Activated naive CD4-positive, alpha-beta T cell treated with anti-CD3 and anti-CD28 coated beads for 36 hours (primary cell): ENCODE results near the gene CAMSAP1. TPM values are rescaled to one million over a fixed set of nuclear protein-coding genes. Genes with fewer than 3 reads are reported as not detected.
A peak's percentile ranks its signal among the peaks of the same experiment; 100 is the strongest.
"Not testable (repeated sequence)": the region's sequence is repeated elsewhere in the genome, so short reads cannot be mapped to it uniquely, and the experiment has no call there.

ENCODE experiments used
- CTCF ChIA-PET: fragments of 350-600 bp; sonication (Branson Sonifier 250); formaldehyde crosslinking; loops from one replicate; lab custom pipeline; 2021; ENCODE audit warnings: antibody characterized with exemption; lab: Charles Lee
- DNase-seq: peaks from one replicate; pipeline ENCODE4 v3.0.0-alpha.2; 2020
- H3K27ac Mint-ChIP-seq: one replicate; pipeline ENCODE4 v1.8.0; 2021; ENCODE audit warnings: mild to moderate bottlenecking, mixed read lengths
- H3K27me3 Mint-ChIP-seq: one replicate; pipeline ENCODE4 v1.8.0; 2021; ENCODE audit warnings: low read depth, mixed read lengths
- H3K36me3 Mint-ChIP-seq: one replicate; pipeline ENCODE4 v1.8.0; 2021; ENCODE audit warnings: low read depth, mixed read lengths
- H3K4me1 Mint-ChIP-seq: one replicate; pipeline ENCODE4 v1.8.0; 2021; ENCODE audit warnings: low read depth, mixed read lengths
- H3K4me3 Mint-ChIP-seq: one replicate; pipeline ENCODE4 v1.8.0; 2021; ENCODE audit warnings: mild to moderate bottlenecking, moderate library complexity, mixed read lengths
- H3K9me3 Mint-ChIP-seq: one replicate; pipeline ENCODE4 v1.8.0; 2021; ENCODE audit warnings: mixed read lengths
- intact Hi-C: fragments of 100-400 bp; cut with micrococcal nuclease; formaldehyde crosslinking; loops from one replicate; pipeline ENCODE4 v1.15.1; 2023
- total RNA-seq, 2 experiments: library from RNA; stranded (reverse); gene quantifications; one replicate each; pipeline ENCODE4 v1.2.3, GENCODE V29; 2021

Gene CAMSAP1
- total RNA-seq, 2 experiments from 2014 or later: 32.6 to 35.2 TPM

DNA sequence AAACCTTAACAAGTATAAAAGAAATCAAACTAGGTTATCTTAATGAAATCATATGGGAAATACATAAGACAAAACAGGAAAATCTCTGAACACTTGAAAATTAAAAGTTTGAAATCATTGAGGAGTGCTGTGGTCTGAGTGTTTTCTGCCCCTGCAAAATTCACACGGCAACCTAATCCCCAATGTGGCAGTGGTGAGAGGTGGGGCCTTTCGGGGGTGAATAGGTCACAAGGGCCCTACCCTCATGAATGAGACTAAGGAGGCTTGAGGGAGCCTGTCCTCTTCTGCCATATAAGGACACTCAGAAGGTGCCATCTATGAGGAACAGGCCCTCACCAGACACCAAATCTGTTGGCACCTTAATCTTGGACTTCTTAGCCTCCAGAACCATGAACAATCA, 10.7 kb downstream of the CAMSAP1 start:
- peaks cover 11% of the 10 kb centered on the region for H3K9me3 Mint-ChIP-seq
- no peak overlapping the region for H3K4me3 Mint-ChIP-seq
- H3K4me1 Mint-ChIP-seq: peaks cover 58% of the 10 kb centered on the region
- CTCF ChIA-PET: no interaction called here
- peaks cover 18% of the 10 kb centered on the region for H3K36me3 Mint-ChIP-seq
- H3K27ac Mint-ChIP-seq: no peak overlapping the region
- no peak for DNase-seq
- H3K27me3 Mint-ChIP-seq: no peaks in the 10 kb centered on the region
- intact Hi-C loops: no loop called here

DNA sequence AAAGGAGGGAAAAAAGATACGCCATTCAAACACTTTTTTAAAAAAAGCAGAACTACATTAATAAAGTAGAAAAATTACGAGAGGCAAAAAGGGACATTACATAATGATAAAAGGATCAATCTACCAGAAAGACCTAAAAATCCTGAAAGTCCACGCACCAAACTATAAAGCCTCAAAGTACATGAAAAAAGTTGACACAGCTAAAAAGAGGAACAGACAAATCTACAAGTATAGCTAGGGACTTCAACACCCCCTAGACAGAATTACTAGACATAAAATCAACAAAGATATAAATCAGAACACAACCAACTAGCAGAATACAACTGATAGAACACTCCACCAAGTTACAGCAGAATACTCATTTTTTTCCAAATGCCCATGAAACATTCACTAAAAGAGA, 11.1 kb downstream of the CAMSAP1 start:
- Mint-ChIP-seq H3K9me3 (peaks cover 11% of the 10 kb centered on the region), H3K4me1 (peaks cover 57% of the 10 kb centered on the region), H3K27me3 (no peaks in the 10 kb centered on the region), H3K27ac (no peak overlapping the region), H3K36me3 (peaks cover 16% of the 10 kb centered on the region), H3K4me3 (no peak overlapping the region)
- DNase-seq: no peak
- intact Hi-C loops: no loop called here
- CTCF ChIA-PET: no interaction called here

DNA sequence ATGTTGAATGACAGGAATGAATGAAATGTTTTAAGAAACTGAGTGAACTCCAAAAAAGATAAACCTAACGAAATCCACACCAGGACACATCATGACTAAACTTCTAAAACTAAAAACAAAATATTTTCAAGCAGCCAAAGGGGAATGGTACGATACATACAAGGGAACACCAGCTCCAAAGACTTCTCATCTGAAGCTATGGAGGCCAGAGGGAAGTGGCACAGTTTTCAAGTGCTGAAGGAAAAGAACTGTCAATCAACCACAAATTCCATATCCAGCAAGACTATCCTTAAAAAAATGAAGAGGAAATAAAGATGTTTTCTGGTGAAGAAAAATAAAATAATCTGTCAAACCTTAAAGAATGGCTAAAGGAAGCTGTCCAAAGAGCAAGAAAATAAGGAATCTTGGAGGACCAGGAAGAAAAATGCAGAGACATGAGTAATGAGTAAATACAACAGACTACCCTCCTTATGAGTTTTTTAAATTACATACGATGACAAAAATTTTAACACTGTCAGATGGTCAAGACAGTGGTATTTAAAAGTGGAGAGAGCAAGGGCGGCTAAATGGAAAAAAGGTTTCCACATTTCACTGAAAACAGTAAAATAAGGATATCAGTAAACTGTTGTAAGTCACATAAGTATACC, 12.0 kb downstream of the CAMSAP1 start:
- Mint-ChIP-seq H3K4me1 (peaks cover 53% of the 10 kb centered on the region), H3K9me3 (peaks cover 11% of the 10 kb centered on the region), H3K27ac (no peak overlapping the region), H3K27me3 (no peaks in the 10 kb centered on the region), H3K36me3 (peaks cover 14% of the 10 kb centered on the region), H3K4me3 (no peak overlapping the region)
- no peak for DNase-seq
- intact Hi-C loops: no loop called here
- CTCF ChIA-PET: no interaction called here

DNA sequence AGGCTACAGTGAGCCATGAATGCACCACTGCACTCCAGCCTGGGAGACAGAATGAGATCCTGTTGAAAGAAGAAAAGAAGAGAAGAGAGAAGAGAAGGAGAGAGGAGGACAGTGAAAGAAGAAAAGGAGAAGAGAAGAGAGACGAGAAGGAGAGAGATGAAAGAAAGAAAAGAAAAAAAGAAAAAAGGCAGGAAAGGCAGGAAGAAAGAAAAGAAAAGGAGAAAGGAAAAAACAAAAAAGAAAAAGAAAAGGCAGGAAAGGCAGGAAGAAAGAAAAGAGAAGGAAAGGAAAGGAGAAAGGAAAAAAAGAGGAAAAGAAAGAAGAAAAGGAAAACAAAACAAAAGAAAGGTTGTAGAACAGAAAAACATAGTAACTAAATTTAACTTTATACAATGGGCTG, 14.2 kb downstream of the CAMSAP1 start:
- Mint-ChIP-seq H3K36me3 (peaks cover 5% of the 10 kb centered on the region), H3K27me3 (no peaks in the 10 kb centered on the region), H3K27ac (no peak overlapping the region), H3K9me3 (no peaks in the 10 kb centered on the region), H3K4me3 (no peak overlapping the region), H3K4me1 (peaks cover 49% of the 10 kb centered on the region)
- CTCF ChIA-PET: no interaction called here
- DNase-seq: no peak
- intact Hi-C loops: no loop called here

DNA sequence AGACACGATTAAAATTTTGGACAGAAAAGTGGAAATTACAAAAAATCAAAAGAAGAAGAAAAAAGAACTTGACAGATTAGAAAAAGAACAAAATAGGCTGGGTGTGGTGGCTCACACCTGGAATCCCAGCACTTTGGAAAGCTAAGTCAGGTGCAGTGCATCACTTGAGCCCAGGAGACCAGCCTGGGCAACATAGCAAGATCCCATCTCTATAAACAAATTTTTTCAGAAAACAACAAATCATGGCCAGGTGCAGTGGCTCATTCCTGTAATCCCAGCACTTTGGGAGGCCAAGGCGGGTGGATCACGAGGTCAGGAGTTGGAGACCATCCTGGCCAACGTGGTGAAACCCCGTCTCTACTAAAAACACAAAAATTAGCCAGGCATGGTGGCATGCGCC, 15.0 kb downstream of the CAMSAP1 start:
- H3K4me1 Mint-ChIP-seq: peaks cover 50% of the 10 kb centered on the region
- H3K4me3 Mint-ChIP-seq, DNase-seq, H3K27me3 Mint-ChIP-seq, H3K36me3 Mint-ChIP-seq, H3K9me3 Mint-ChIP-seq, intact Hi-C loops, H3K27ac Mint-ChIP-seq, CTCF ChIA-PET: not testable (repeated sequence)

DNA sequence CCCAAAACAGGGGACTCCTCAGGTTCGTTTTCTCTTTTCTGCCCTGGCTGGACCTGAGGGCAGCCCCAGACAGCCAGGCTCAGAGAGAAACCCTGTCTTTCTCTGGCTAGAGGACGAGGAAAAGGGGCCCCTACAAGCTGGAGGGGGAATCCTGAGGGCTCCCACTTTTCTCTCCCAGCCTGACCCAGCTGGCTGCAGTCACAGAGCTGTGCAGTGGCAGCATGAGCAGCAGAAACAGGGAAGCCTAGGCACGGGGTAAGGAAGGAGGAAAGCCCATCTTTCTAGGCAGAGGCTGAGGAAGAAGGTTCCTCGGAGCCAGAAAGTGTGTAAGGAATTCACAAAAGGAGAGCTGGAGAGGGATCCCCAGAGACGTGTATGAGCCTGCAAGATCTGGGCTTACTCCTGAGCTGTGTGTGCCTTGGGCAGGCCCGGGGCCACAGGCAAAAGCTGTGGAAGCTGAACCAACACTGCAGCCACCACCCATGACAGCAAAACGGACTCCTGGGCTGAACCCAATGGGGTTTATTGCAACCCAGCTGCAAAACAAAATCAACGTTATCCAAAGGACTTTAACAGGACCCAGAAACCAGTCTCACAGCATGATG, 16.2 kb downstream of the CAMSAP1 start:
- CTCF ChIA-PET: no interaction called here
- intact Hi-C loops: no loop called here

DNA sequence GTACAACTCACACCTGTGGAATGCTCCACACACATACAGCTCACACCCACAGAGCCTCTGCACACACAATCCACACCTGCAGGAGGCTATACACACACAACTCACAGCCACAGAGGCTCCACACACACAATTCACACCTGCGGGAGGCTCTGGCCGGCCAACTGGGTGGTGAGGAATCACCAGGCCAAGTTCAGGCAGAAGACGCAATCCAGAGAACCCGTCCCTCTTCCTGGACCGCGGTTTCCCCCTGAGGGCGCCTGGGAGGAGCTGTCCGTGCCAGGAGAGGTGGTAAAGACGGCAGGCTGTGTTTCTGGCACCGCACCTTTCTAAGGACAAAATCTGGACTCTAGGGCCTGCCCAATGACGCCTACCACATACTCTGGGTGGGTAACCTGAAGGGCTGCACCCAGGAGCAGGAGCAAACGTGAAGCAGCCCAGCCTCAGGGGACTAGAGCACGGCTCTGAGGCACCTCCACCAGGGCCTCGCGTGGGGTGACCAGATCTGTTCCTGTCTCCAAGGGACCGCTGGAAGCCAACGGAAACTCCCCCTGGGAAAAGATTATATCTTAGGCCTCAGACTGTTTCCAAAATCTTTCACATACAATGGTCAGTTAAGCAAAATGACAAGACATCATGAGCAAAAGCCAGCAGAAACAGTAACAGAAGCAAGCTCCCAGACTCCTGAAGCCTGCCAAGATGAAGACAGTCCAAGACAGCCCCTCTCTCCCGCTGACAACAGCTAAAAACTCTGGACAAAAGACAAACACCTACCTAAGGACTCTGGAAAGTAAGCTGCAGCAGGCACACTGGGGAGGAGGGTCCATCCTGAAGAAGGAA, 16.9 kb downstream of the CAMSAP1 start:
- Mint-ChIP-seq H3K27ac (no peak overlapping the region), H3K36me3 (peaks cover 4% of the 10 kb centered on the region), H3K27me3 (no peaks in the 10 kb centered on the region), H3K9me3 (no peaks in the 10 kb centered on the region), H3K4me1 (peaks cover 65% of the 10 kb centered on the region), H3K4me3 (no peak overlapping the region)
- intact Hi-C loops: no loop called here
- no peak for DNase-seq
- CTCF ChIA-PET: no interaction called here

More for the DNA sequence above, 16.2 kb downstream of the CAMSAP1 start:
- H3K27me3 Mint-ChIP-seq: no peaks in the 10 kb centered on the region
- H3K27ac Mint-ChIP-seq: no peak overlapping the region
- peaks cover 61% of the 10 kb centered on the region for H3K4me1 Mint-ChIP-seq
- peaks cover 4% of the 10 kb centered on the region for H3K36me3 Mint-ChIP-seq
- no peak for DNase-seq
- no peaks in the 10 kb centered on the region for H3K9me3 Mint-ChIP-seq
- no peak overlapping the region for H3K4me3 Mint-ChIP-seq

DNA sequence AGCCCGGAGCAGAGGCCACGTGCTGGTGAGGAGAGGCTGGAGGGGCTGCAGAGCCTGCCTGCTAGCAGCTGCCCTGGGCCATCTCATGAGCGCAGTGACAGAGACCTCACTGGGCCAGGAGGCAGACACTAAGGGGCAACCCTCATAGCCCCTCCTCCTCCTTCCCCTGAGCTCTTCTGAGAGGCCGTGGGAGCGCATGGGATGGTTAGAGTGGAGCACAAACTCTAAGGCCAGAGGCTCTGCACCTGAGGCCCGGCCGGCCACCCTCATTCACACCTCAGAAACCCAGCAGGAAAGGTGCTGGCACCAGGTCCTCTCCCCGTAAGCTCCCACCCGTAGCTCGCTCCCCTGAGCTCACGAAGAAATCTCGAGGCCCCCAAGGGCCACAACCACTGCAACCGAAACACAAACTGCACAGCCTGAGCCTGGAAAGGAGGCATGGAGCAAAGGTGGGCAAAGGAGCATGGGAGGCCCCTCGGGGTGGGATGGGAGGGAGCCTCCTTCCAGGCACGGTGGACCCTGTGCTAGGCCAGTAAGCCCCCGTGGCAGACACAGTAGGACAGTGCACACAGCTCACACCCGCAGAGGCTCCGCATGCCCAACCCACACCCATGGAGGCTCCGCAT, 17.7 kb downstream of the CAMSAP1 start:
- DNase-seq: no peak
- intact Hi-C loops: no loop called here
- Mint-ChIP-seq H3K9me3 (no peaks in the 10 kb centered on the region), H3K27me3 (no peaks in the 10 kb centered on the region), H3K36me3 (peaks cover 4% of the 10 kb centered on the region), H3K4me3 (no peak overlapping the region), H3K27ac (no peak overlapping the region), H3K4me1 (peaks cover 63% of the 10 kb centered on the region)
- CTCF ChIA-PET: no interaction called here

DNA sequence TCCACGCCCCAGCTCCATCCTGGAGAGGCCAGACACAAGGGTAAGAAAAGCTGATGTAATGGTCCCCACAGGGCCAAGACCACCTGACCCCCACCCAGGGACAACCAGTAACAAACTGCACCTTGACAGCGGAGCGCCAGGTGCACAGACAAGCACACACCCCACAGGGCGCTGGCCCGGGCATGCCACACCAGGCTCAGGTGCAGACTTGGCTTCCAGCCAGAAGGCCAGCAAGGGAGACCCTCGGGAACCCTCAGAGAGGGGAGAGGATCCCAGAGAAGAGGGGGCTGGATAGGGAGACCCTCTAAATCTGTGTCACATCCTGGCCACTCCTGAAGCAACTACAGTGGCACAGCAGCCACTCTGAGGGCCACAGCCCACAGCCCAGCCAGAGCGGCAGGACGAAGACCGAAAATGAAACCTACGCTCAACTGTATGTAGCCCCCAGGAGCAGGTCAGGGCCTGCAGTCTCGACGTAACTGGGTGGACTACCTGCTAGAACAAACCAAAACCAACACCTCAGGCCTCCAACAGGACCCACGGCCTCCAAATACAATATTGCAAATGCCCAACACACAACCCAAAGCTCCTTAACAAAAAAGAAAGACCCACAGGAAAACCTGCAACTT, 18.5 kb downstream of the CAMSAP1 start:
- CTCF ChIA-PET: no interaction called here
- intact Hi-C loops: no loop called here
- no peak overlapping the region for H3K27ac Mint-ChIP-seq

DNA sequence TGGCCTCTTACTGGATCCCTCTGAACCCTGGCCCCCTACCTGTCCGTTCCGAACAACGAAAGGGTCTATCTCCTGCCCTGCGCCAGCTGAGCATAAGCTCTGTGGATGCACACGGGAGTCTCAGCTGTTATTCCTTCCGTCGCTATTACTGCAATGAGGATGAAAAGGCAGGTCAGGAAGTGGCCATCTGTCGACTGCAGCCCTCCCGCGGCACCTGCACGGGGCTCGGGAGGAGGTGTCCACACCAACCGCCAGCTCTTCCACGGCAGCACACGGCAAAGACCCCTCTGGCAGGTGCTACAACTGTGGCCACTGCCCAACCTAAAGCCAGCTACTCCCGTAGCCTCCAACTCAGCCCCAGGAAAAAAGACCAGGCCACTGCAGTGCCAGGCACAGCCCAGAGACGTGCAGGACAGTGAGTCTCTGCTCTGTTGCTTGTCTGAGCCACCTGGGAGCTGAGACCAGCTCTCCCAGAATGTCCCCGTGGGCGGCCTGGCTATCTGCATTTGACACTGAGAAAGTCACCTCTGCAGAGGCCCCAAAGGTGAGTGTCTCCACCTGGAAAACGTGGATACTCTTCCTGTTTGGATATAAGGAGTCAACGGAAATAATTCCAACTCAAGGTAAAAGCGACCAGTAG, 19.1 kb downstream of the CAMSAP1 start:
- intact Hi-C loops: no loop called here
- peak overlapping the region; percentile 54 for H3K27ac Mint-ChIP-seq
- H3K36me3 Mint-ChIP-seq: peaks cover 4% of the 10 kb centered on the region
- H3K4me3 Mint-ChIP-seq: no peak overlapping the region
- H3K9me3 Mint-ChIP-seq: no peaks in the 10 kb centered on the region
- CTCF ChIA-PET: no interaction called here
- no peak for DNase-seq
- H3K4me1 Mint-ChIP-seq: peaks cover 64% of the 10 kb centered on the region
- H3K27me3 Mint-ChIP-seq: no peaks in the 10 kb centered on the region

More for the DNA sequence above, 18.5 kb downstream of the CAMSAP1 start:
- Mint-ChIP-seq H3K27me3 (no peaks in the 10 kb centered on the region), H3K36me3 (peaks cover 4% of the 10 kb centered on the region), H3K4me1 (peaks cover 67% of the 10 kb centered on the region), H3K4me3 (no peak overlapping the region), H3K9me3 (no peaks in the 10 kb centered on the region)
- DNase-seq: no peak

DNA sequence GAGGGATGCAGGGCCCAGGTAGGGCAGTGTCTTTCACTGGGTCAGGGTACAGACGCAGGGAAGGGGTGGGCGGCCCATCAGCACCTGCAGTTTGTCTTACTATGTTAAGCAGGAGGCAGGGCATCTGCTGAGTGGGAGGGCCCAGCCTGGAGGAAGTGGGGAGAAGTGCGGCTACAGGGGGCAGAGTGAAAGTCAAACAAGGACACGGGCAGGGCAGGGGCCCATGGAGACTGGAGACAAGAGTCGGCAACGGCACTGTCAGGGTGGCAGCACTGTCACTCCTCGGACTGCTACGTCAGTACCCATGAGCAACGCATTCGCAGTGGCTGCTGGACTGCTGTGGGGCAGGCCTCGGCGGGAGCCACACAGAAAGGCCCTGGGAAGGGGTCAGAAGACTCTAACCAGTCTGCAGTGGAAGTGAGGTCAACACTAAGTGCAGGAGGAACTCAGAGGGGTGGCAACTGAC, 19.7 kb downstream of the CAMSAP1 start:
- Mint-ChIP-seq H3K9me3 (no peaks in the 10 kb centered on the region), H3K27me3 (no peaks in the 10 kb centered on the region), H3K27ac (peak overlapping the region; percentile 54), H3K4me1 (peaks cover 60% of the 10 kb centered on the region), H3K4me3 (peak overlapping the region; percentile 61), H3K36me3 (peaks cover 4% of the 10 kb centered on the region)
- intact Hi-C loops: loop anchor here (1.0 kb wide), 2 partner anchors 18 to 38 kb away; no protein-coding TSS in a partner anchor
- CTCF ChIA-PET: no interaction called here
- peak; percentile 81 for DNase-seq
